ENCODE measurements around the gene MZF1.
"Not testable (repeated sequence)": the region's sequence is repeated elsewhere in the genome, so short reads cannot be mapped to it uniquely, and the experiment has no call there.

The MZF1 gene

DNA sequence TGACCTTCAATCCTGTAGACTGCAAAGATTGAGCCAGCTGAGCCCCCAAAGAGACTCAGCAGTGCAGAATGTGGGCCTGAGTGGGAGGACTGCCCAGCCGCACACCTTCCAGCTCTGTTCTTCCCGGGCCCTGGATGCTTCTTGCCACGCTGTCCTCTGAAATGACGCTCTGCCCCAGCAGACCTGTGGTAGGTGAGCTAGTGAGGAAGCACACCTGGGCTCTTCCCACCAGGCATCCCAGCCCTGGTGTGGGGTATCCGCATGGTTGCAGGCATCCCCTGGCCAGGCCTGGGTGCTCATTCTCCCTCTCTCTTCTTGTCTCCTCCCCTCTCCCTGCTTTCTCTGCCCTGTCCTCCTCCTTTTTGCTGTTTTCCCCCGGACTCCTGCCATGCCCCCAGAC, 9.8 kb upstream of the MZF1 start:
- no peaks in the 10 kb centered on the region for H3K9me3 Mint-ChIP-seq
- no peak overlapping the region for H3K4me3 Mint-ChIP-seq
- TF ChIP-seq, protein P1, sequence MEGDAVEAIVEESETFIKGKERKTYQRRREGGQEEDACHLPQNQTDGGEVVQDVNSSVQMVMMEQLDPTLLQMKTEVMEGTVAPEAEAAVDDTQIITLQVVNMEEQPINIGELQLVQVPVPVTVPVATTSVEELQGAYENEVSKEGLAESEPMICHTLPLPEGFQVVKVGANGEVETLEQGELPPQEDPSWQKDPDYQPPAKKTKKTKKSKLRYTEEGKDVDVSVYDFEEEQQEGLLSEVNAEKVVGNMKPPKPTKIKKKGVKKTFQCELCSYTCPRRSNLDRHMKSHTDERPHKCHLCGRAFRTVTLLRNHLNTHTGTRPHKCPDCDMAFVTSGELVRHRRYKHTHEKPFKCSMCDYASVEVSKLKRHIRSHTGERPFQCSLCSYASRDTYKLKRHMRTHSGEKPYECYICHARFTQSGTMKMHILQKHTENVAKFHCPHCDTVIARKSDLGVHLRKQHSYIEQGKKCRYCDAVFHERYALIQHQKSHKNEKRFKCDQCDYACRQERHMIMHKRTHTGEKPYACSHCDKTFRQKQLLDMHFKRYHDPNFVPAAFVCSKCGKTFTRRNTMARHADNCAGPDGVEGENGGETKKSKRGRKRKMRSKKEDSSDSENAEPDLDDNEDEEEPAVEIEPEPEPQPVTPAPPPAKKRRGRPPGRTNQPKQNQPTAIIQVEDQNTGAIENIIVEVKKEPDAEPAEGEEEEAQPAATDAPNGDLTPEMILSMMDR (IDR thresholded peaks at IDR 0.05; ENCODE audit: unreplicated experiment in 3 of 3): no peak
- no peaks in the 10 kb centered on the region for H3K27me3 Mint-ChIP-seq (ENCODE audit: low read depth)
- H3K36me3 Mint-ChIP-seq (ENCODE audit: low read depth): peaks cover 22% of the 10 kb centered on the region
- H3K27ac Mint-ChIP-seq: peak overlapping the region in 1 of 3 experiments; percentile 33
- peaks cover 34% of the 10 kb centered on the region for H3K4me1 Mint-ChIP-seq

DNA sequence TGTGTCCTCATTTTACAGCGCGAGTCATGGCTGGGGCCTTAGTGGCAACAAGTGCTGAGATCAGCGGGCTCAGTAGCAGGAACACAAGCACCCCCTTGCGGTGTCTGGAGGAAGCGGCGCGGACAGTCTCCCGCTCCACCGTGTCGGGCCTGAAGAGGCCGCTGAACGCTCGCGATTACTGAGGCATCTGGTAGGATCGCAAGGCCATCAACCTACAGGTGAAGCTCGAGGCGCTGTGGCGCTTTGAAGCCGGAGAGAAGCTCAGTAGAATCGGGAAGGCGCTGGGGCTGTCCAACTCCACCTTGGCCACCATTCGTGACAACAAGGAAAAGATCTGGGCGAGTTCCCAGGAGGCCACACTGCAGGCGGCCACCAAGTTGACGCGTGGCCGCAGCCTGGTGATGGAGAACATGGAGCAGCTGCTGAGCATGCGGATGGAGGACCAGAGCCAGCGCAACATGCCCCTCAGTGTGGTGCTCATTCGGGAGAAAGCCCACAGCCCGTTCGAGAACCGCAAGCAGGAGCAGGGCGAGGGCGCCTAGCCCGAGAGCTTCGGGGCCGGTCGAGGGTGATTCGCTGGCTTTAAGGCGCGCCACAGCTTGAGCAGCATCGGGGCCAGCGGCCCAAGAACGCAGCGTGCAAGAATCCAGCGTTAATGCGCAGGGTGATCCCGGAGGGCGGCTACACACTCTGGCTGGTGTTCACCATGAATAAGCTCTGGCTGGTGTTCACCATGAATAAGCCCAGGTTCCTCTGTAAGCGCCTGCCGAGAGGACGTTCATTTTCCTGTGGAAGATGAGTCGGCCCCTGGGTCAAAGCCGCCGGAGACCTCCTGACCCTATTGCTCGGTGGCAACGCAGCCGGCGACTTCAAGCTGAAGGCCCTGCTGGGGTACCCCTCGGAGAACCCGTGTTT, 8.3 kb upstream of the MZF1 start:
- no peaks in the 10 kb centered on the region for H3K9me3 Mint-ChIP-seq
- H3K27me3 Mint-ChIP-seq (ENCODE audit: low read depth): no peaks in the 10 kb centered on the region
- TF ChIP-seq, protein P1 (IDR thresholded peaks at IDR 0.05; ENCODE audit: unreplicated experiment in 3 of 3): peak; percentile 91 to 99 (median 91)
- peaks cover 34% of the 10 kb centered on the region for H3K4me1 Mint-ChIP-seq
- peaks cover 22% of the 10 kb centered on the region for H3K36me3 Mint-ChIP-seq (ENCODE audit: low read depth)
- peak overlapping the region in 2 of 3 experiments; percentile 22 to 30 for H3K4me3 Mint-ChIP-seq
- H3K27ac Mint-ChIP-seq: peak overlapping the region; percentile 71 to 93 (median 82)

DNA sequence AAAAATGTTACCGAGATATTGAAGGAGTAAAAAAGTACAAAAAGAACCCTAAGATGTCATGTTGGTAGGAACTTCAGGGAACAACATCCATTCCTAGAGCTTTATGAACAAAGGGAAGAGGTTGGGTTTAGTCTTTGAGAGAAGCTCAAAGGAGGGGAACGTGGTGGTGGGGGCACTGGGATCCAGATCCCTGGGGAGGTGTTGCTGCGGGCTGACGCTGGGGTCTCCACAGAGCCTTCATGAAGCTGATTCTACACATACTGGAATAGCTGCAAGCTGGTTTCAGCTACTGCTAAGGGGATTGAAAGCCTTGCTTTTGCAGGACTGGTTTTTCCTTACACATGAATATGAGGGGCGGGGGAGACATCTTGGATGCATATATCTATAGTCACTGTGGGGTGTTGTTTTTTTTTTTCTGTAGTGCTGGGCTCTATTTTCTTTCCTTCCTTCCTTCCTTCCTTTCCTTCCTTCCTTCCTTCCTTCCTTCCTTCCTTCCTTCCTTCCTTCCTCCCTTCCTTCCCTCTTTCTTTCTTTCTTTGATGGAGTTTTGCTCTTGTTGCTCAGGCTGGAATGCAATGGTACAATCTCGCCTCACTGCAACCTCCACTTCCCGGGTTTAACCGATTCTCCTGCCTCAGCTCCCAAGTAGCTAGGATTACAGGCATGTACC, 6.5 kb upstream of the MZF1 start:
- Mint-ChIP-seq H3K27me3 (ENCODE audit: low read depth) (no peaks in the 10 kb centered on the region), H3K4me1 (peaks cover 29% of the 10 kb centered on the region), H3K36me3 (ENCODE audit: low read depth) (peaks cover 15% of the 10 kb centered on the region), H3K27ac (peak overlapping the region; percentile 59 to 73 (median 66)), H3K9me3 (no peaks in the 10 kb centered on the region), H3K4me3 (peak overlapping the region in 1 of 3 experiments; percentile 74)
- TF ChIP-seq, protein P1 (IDR thresholded peaks at IDR 0.05; ENCODE audit: unreplicated experiment in 3 of 3): no peak

DNA sequence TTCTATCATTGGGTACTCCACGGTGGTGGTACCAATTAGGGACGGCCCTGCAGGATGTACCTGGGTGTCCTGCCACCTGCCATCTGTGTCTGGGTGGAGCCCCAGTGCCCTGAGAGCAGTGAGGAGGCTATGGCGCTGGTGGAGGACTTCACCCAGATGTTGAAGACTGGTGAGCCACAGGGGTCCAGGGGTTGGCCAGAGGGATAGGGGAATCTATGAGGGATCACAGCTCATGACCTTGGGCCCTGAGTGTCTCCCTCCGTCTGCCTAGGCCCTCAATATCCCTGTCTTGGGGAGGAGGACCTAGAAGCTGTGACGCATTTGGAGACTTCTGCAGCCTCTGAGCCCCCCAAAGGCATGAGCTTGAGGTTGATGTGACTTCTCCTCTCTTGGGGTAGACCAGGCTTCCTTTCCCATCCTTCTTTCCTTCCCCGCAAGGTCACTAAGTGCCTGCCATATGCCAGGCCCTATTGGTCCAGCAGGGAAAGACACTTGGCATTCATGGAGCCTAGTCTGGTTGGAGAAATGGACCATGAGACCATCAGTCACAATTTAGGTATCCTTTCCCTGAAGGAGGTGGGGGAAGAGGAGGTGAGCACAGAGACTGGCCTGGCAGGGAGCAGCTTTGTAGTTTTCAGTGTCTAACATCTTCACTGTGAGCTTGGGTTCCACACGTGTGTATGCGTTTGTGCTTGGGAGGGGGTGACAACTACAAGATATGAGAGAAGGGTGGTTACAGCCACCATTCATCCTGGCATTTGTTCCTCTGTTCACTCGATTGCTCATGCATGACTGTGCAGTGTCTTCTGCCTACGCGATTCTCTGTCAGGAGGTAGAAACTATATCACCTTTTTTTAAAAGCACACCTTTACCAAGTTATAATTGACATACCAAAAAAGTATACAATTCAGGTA, 5.1 kb upstream of the MZF1 start:
- Mint-ChIP-seq H3K4me3 (peak overlapping the region; percentile 55 to 74 (median 69)), H3K36me3 (ENCODE audit: low read depth) (peaks cover 14% of the 10 kb centered on the region), H3K27ac (peak overlapping the region; percentile 59 to 73 (median 66)), H3K9me3 (no peaks in the 10 kb centered on the region), H3K4me1 (peaks cover 36% of the 10 kb centered on the region), H3K27me3 (ENCODE audit: low read depth) (no peaks in the 10 kb centered on the region)
- TF ChIP-seq, protein P1 (IDR thresholded peaks at IDR 0.05; ENCODE audit: unreplicated experiment in 3 of 3): no peak

DNA sequence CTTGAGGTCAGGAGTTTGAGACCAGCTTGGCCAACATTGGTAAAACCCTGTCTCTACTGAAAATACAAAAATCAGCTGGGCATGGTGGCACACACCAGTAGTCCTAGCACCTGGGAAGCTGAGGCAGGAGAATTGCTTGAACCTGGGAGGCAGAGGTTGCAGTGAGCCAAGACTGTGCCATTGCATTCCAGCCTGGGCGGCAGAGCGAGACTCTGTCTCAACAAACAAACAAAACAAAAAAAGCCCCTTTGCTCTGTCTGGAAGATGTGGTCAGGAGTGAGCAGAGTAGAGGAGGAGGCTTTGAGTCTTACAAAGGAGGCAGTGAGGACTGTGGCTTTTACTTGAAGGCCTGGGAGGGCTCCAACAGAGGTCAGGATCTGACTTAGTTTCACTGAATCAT, 4.4 kb upstream of the MZF1 start:
- H3K4me1 Mint-ChIP-seq: peaks cover 37% of the 10 kb centered on the region
- H3K27me3 Mint-ChIP-seq (ENCODE audit: low read depth); H3K9me3 Mint-ChIP-seq; H3K36me3 Mint-ChIP-seq (ENCODE audit: low read depth); H3K4me3 Mint-ChIP-seq: not testable (repeated sequence)
- H3K27ac Mint-ChIP-seq: peak overlapping the region in 1 of 3 experiments; percentile 11

Data from nephron (organoid).